ENCODE measurements around the gene SLC4A1AP. TPM values are rescaled to one million over a fixed set of nuclear protein-coding genes. Genes with fewer than 3 reads are reported as not detected.

SLC4A1AP gene
- total and polyA plus RNA-seq, 2 of the 13 experiments (the other 11 are each of a cell fraction or from before 2014, with no cell fraction given) = 15.3 to 44.6 TPM

- TF ChIP-seq KDM6A (CRISPR knock-in tag; IDR thresholded peaks at IDR 0.05; ENCODE audit: low read depth) = no peak
- TF ChIP-seq SRF (IDR thresholded peaks at IDR 0.05; ENCODE audit: low read depth, low read length) = no peak
- TF ChIP-seq PTBP1 (IDR thresholded peaks at IDR 0.05; ENCODE audit: low read depth, low read length, poor library complexity, severe bottlenecking) = no peak
- TF ChIP-seq ZNF549 (CRISPR knock-in tag; IDR thresholded peaks at IDR 0.05) = no peak
- no peak for TF ChIP-seq MAFG (CRISPR knock-in tag; IDR thresholded peaks at IDR 0.05)
- no peak for TF ChIP-seq NCOA2 (CRISPR knock-in tag; IDR thresholded peaks at IDR 0.05)
- no peak for TF ChIP-seq USF2 (IDR thresholded peaks at IDR 0.05; ENCODE audit: low read depth, low read length)
- no peak for TF ChIP-seq USF2 (CRISPR knock-in tag; IDR thresholded peaks at IDR 0.05; ENCODE audit: borderline replicate concordance)
- no peak for TF ChIP-seq FOXC1 (CRISPR knock-in tag; IDR thresholded peaks at IDR 0.05; ENCODE audit: borderline replicate concordance)
- TF ChIP-seq TEAD2 (CRISPR knock-in tag; IDR thresholded peaks at IDR 0.05) = no peak
- no peak for TF ChIP-seq NCOA5 (CRISPR knock-in tag; IDR thresholded peaks at IDR 0.05)
- no peak for TF ChIP-seq ZNF12 (CRISPR knock-in tag; IDR thresholded peaks at IDR 0.05)
- no peak for TF ChIP-seq NFKB2 (CRISPR knock-in tag; IDR thresholded peaks at IDR 0.05; ENCODE audit: borderline replicate concordance)
- no peak for TF ChIP-seq ZNF446 (CRISPR knock-in tag; IDR thresholded peaks at IDR 0.05)
- no peak for TF ChIP-seq MATR3 (CRISPR knock-in tag; IDR thresholded peaks at IDR 0.05)
- no peak for TF ChIP-seq PPARG (CRISPR knock-in tag; conservative IDR thresholded peaks at IDR 0.05)
- no peak for TF ChIP-seq RERE (CRISPR knock-in tag; IDR thresholded peaks at IDR 0.05; ENCODE audit: low read depth)
- ATAC-seq = no peak; the same call in 1 of the 3 replicates
- ChIA-PET POLR2A (interaction anchor here (0.6 kb wide), 1 partner anchor 210 kb away, joined by 3 read pairs; no protein-coding TSS in a partner anchor), CTCF (ENCODE audit: low intra/inter-chr PET ratio, low total read pairs) (no interaction called here)
- in situ Hi-C loops (cut with HindIII; ENCODE audit: extremely low pct_ligation_motif_present, low pct_unique_long_range_greater_than_20kb) (no loop called here), intact Hi-C loops (cut with micrococcal nuclease; ENCODE audit: unreplicated experiment) (no loop called here)
- WGBS (ENCODE audit: low lambda C conversion rate) = 93% methylated on average over 4 of the region's 4 CpGs
- no peak overlapping the region for H3K4me2 ChIP-seq (ENCODE audit: low read depth, low read length)
- no peaks in the 10 kb centered on the region for H3K9me3 ChIP-seq (ENCODE audit: low read length)
- no peak overlapping the region for H3K27ac ChIP-seq (ENCODE audit: extremely low read length, insufficient read depth, low read length)
- H4K20me1 ChIP-seq (ENCODE audit: insufficient read depth, low read length) = no peaks in the 10 kb centered on the region
- no peak overlapping the region for H3K9ac ChIP-seq (ENCODE audit: insufficient read depth, low read depth, low read length)
- no peak for DNase-seq (ENCODE audit: low spot score)
- H3K27me3 ChIP-seq (ENCODE audit: control insufficient read depth in 1 of 2, insufficient read depth in 2 of 2, low read length in 2 of 2) = no peaks in the 10 kb centered on the region
- no peaks in the 10 kb centered on the region for H3K4me1 ChIP-seq (ENCODE audit: insufficient read depth, low read length)
- H3K79me2 ChIP-seq (ENCODE audit: insufficient read depth, low read length) = no peaks in the 10 kb centered on the region
- no peak for FAIRE-seq
- no TSS peak for BruUV-seq (replicated peaks)
- H2AFZ ChIP-seq (ENCODE audit: low read length) = no peak overlapping the region
- peaks cover 19 to 78% of the 10 kb centered on the region in 2 experiments for H3K36me3 ChIP-seq (replicated peaks in 1 of 2; ENCODE audit: control insufficient read depth in 1 of 2, insufficient read depth in 2 of 2, low read length in 2 of 2)
- no peak overlapping the region for H3K4me3 ChIP-seq (replicated peaks in 1 of 3; ENCODE audit: insufficient read depth in 1 of 3, low read depth in 2 of 3, low read length in 3 of 3)
Observed at GRCh38 chr2:27647737-27648136, 16.0 kb upstream of the SLC4A1AP start.

Data from HepG2 (cell line).